AG09319 (cell line): ENCODE measurements around the gene BCCIP.

Experiments
- DNase-seq: peaks from one replicate; pipeline ENCODE4 v3.0.0-alpha.2; 2010; ENCODE audit warnings: low read depth; ENCODE audit errors: extremely low read depth
- CTCF ChIP-seq: IDR thresholded peaks from 2 replicates; pipeline ENCODE4 v1.5.1; 2011; ENCODE audit warnings: low read depth, mild to moderate bottlenecking, inconsistent platforms, low read length, moderate library complexity

The BCCIP gene

GRCh38 chr10:125845617-125846016, 22.3 kb downstream of the BCCIP start:
- no peak for TF ChIP-seq CTCF
- DNase-seq, result no peak

GRCh38 chr10:125846894-125847293, 23.5 kb downstream of the BCCIP start:
- no peak for TF ChIP-seq CTCF
- DNase-seq, result no peak

- no peak for TF ChIP-seq CTCF
- DNase-seq, result no peak
Observed at GRCh38 chr10:125848371-125848770, 25.0 kb downstream of the BCCIP start.

GRCh38 chr10:125848857-125849256, 25.5 kb downstream of the BCCIP start:
- no peak for TF ChIP-seq CTCF
- DNase-seq, result no peak

- no peak for DNase-seq
- TF ChIP-seq CTCF, result no peak
Observed at GRCh38 chr10:125849448-125849847, 26.1 kb downstream of the BCCIP start.

GRCh38 chr10:125850766-125851731, 27.7 kb downstream of the BCCIP start:
- TF ChIP-seq CTCF, result no peak
- DNase-seq, result no peak

- no peak for TF ChIP-seq CTCF
- no peak for DNase-seq
Observed at GRCh38 chr10:125852487-125852886, 29.1 kb downstream of the BCCIP start.
